ENCODE results near the gene ST6GALNAC3.

ST6GALNAC3 gene

GRCh38 chr1:76471536-76471935 lies 397.0 kb downstream of the ST6GALNAC3 start:
- no peak for DNase-seq

DNA sequence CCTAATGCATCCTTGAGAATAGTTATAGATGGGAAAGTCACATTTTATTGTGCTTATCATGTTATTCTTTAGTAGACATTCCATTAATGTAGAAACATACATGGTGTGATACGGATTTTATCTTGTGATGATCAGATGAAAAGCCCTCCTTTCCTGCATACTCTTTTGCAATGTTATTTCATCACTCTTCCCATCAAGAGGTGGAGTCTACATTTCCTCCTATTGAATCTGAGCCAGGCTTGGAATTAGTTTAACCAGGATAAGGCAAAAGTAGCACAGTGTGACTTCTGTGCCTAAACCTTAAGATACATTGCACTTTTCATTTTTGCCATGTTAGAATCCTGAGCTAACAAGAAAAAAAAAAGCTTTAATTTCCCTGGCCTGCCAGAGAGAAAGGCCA lies 399.0 kb downstream of the ST6GALNAC3 start:
- DNase-seq, result no peak

DNA sequence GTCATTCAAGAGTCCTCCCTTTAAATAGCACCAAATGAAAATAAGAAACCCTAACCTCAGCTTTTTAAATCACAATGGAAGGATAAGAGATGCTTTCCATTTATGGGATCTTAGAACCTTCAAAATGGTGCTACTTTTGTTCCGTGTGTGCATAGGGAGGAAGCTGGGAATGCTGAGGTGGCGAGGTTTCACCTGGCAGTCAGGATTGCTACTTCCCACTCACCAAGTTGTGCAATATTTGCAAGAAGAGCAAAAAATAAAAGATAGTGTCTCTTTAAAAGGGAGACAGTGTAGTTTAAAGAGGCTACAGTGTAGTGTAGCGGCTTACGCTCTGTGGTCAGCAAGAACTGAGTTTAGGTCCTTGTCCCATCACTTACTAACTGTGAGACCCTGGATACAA lies 400.4 kb downstream of the ST6GALNAC3 start:
- no peak for DNase-seq

- DNase-seq, result no peak
Observed at GRCh38 chr1:76477156-76477555, 402.6 kb downstream of the ST6GALNAC3 start.

- no peak for DNase-seq
Observed at GRCh38 chr1:76480827-76481226, 406.3 kb downstream of the ST6GALNAC3 start.

GRCh38 chr1:76481672-76482071 lies 407.1 kb downstream of the ST6GALNAC3 start:
- no peak for DNase-seq

- DNase-seq, result no peak
Observed at GRCh38 chr1:76482272-76482671, 407.7 kb downstream of the ST6GALNAC3 start.

DNA sequence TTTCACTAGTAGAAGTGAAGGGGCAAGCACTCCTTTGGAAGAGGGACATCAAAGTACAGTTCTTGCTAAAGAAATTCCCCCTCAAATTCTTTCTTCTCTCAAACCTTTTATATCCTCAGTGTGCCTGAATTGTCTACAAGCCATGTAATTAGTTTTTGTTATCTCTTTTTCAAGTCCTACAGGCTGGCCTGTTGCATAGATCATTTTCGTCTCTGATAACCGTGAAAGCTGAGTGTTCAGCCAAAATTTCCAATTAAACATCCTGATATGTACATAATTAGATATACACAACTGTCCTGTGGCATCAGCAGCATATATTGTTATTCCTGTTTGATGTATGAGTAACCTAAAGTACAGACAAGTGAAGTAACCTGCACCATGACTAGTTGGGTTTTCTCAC lies 417.2 kb downstream of the ST6GALNAC3 start:
- DNase-seq, result no peak

DNA sequence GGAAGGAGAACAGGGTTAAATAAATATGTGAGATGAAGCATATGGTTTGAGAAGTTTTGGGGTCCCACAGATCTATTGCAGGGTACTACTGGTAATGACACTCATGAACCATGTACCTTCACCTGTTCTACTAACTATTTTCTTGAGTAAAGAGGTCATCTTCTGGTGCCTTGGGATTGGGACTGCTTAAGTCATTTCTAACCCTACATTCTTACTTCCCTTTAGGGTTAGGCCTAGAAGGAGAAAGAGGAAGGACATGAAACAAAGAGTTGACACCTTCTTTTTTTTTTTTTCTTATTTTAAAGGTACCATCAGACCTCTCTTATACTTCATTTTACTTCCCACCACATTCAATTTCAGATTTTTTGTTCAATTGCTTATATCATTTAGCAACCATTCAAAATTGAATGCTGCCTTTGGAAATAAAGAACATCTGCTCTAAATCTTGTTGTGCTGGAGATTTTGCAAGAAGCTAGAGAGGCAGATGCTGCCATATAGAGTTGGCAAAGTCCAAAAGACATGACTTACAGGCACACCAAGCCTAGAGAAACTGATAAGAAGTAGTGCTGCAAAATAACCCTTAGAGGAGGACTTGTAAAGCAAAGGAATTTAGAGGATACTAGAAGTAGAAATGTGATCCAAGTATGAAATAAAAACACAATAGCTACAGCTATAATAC lies 418.3 kb downstream of the ST6GALNAC3 start:
- DNase-seq, result no peak

- DNase-seq, result no peak
Observed at GRCh38 chr1:76494807-76495206, 420.3 kb downstream of the ST6GALNAC3 start.

- DNase-seq, result no peak
Observed at GRCh38 chr1:76496871-76497270, 422.3 kb downstream of the ST6GALNAC3 start.

- DNase-seq, result no peak
Observed at GRCh38 chr1:76500116-76500515, 425.6 kb downstream of the ST6GALNAC3 start.

DNA sequence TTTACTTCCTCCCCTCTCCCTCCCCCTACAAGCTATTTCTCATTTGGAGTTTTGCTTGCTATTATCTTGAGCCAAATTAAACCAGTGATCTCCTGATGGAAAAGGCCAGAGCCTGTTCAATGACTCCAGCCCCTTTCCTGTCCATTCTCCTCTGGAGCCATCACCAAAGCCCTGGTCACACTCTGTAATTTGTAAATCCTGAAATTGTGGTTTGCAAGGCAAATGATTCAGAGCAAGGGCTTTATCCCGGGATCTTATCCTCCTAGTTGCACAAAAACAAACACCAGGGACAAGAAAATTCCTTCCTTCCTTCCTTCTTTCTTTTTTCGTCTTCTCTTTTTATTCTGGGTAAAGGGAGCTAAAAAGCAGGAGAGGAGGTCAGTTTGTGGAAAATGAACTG lies 426.6 kb downstream of the ST6GALNAC3 start:
- no peak for DNase-seq

- no peak for DNase-seq
Observed at GRCh38 chr1:76501586-76502219, 427.2 kb downstream of the ST6GALNAC3 start.

DNA sequence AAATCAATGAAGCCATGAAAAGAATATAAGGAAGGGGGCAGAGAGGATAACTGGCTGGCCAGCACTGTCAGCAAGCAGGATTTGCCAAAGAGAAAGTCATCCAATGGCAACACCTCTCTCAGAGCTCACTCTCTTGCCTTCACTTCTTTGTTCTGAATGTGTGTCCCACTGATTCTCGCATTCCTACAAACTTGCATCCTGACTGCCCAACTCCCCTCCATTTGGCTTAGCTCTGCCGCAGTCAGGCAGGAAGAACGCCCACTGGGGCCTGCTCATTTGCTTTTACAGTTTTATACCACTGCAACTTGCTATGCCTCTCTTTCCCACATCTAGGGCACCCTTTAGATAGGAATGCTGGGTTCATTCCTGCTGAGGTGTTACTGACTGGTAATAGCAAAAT lies 428.6 kb downstream of the ST6GALNAC3 start:
- DNase-seq, result no peak

GRCh38 chr1:76503736-76504135 lies 429.2 kb downstream of the ST6GALNAC3 start:
- no peak for DNase-seq

DNA sequence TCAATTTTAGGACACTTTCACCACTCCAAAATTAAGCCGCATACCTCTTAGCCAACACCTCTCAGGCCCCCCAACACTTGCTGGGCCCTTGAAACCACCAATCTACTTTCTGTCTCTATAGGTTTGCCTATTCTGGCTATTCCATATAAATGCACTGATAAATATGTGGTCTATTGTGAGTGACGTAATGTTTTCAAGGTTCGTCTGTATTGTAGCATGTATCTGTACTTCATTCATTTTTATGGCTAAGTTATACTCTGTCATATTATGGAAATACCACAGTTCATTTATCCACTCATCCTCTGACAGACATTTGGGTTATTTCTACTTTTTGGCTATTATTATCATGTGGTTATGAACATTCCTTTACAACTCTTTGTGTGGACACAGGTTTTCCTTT lies 432.8 kb downstream of the ST6GALNAC3 start:
- DNase-seq, result no peak

DNA sequence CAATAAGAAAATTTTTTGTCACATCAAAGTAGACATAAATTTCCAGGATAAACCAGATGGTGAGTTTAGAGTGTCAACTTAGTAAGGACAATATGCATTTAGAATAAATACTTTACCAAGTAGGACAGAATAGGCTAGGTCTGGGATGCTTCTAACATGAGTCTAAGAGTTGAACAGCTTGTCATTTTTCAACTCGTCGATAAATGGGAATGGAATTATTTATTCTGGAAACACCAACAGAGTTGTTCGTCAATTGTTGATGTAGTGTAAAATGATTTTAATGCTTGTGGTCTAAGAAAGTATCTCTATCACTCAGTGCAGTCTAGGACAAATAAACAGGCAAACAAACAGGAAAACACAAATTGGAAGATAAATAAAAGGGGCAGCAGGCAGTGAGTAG lies 434.3 kb downstream of the ST6GALNAC3 start:
- DNase-seq, result no peak

GRCh38 chr1:76510672-76511557 lies 436.4 kb downstream of the ST6GALNAC3 start:
- DNase-seq, result no peak

DNA sequence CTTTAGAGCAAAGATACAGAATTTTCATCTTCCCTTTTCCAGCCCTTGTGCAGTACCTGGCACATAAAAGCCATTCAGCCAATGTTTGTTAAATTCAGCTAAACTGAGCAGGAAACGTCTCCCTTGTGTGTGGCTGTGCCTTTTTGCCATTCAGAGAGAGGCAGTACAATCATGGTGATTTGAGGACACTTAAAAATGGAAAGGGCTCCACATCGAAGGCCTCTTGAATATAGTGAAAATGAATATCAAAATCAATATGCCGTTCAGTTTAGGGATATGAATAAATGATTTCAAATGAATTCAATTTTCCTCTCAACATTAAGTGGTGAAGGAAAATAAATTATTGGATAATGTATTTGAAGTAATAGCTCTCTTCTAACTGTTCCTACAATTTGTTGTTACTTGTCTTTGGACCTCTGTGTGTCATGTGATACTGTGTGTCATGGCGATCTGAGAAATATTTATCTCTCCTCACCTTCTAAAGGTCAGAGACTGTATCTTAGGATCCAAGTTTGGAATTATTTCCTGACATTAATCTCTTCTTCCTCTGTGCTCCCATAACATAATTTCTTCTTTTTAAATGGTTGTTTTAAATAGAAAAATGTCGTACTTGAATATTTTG lies 437.1 kb downstream of the ST6GALNAC3 start:
- no peak for DNase-seq

DNA sequence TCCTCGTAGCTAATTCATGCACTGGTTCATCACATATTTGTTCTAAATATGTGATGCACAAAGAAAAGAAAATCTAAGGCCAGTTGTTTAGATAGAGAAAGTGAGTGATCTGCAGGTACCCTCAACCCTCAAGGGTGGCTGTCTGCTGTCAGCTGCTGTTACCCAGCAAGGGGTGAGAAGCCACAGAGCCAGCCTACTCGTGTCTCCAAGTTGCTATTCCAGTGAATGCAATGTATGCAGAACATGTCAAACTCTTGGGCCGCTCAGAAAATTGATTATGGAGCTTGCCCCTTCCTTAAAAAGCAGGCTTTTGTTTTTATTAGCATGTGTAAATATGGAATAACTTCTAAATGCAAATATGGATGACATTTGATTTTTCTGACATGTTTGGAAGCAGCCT lies 456.4 kb downstream of the ST6GALNAC3 start:
- DNase-seq, result no peak

GRCh38 chr1:76541618-76542017 lies 467.1 kb downstream of the ST6GALNAC3 start:
- no peak for DNase-seq

- no peak for DNase-seq
Observed at GRCh38 chr1:76542359-76542758, 467.8 kb downstream of the ST6GALNAC3 start.

Data from CD4-positive, alpha-beta T cell treated with Interferon alpha-2 for 1 hour (primary cell).